Sigmoid colon (tissue), 7 donors: ENCODE measurements around the gene ZNF648. TPM values are rescaled to one million over a fixed set of nuclear protein-coding genes. Genes with fewer than 3 reads are reported as not detected.

Source experiments
- DNase-seq: peaks from one replicate; pipeline ENCODE4 v3.0.0-alpha.2; 2019
- H3K27ac ChIP-seq, 4 donors: fragments of 200-600 bp; sonication (generic); one replicate each; pipeline ENCODE4 v1.5.1; 2016 to 2019; ENCODE audit warnings: mild to moderate bottlenecking in 1 of 4
- H3K27me3 ChIP-seq, 3 donors: fragments of 200-600 bp; sonication (generic); one replicate each; pipeline ENCODE4 v1.5.1; 2019; ENCODE audit warnings: mild to moderate bottlenecking in 1 of 3
- H3K36me3 ChIP-seq, 4 donors: fragments of 200-600 bp; sonication (generic); one replicate each; pipeline ENCODE4 v1.5.1; 2016 to 2019
- H3K4me1 ChIP-seq, 4 donors: fragments of 200-600 bp; sonication (generic); one replicate each; pipeline ENCODE4 v1.5.1; 2017 to 2019
- H3K4me3 ChIP-seq, 4 donors: fragments of 200-600 bp; sonication (generic); one replicate each; pipeline ENCODE4 v1.5.1; 2017 to 2019; ENCODE audit warnings: mild to moderate bottlenecking in 2 of 4, moderate library complexity in 1 of 4
- H3K9me3 ChIP-seq, 4 donors: fragments of 200-600 bp in 3 of 4; sonication (generic) in 3 of 4; one replicate each; pipeline versions ENCODE4 v1.5.1 to v1.6.1; 2013 to 2019
- EP300 ChIP-seq, 4 donors: sonication (generic); formaldehyde crosslinking; IDR thresholded peaks; one replicate each; pipeline ENCODE4 v1.6.1; 2017; ENCODE audit warnings: antibody characterized with exemption in 4 of 4
- POLR2A ChIP-seq, 2 donors: fragments of 450-650 bp; IDR thresholded peaks; one replicate each; pipeline ENCODE4 v1.6.1; 2016; ENCODE audit warnings: antibody characterized with exemption in 2 of 2, mild to moderate bottlenecking in 2 of 2, moderate library complexity in 2 of 2
- POLR2AphosphoS5 ChIP-seq, 4 donors: sonication (generic); formaldehyde crosslinking; IDR thresholded peaks; one replicate each; pipeline ENCODE4 v1.6.1; 2017; ENCODE audit warnings: antibody characterized with exemption in 4 of 4
- WGBS, 2 donors: extraction: QIAGEN DNeasy Blood & Tissue Kit; methylation state at CpG; one replicate each; pipeline ENCODE4 v1.1.7; 2013; 5-methylcytosine and 5-hydroxymethylcytosine counted together
- intact Hi-C: fragments of 100-400 bp; cut with DNase I; formaldehyde crosslinking; loops from one replicate; pipeline ENCODE4 v1.15.1; 2023
- polyA plus RNA-seq, 3 donors: library from polyadenylated mRNA; stranded (reverse); fragments of 200-250 nt; gene quantifications; one replicate each; pipeline ENCODE4 v1.2.3, GENCODE V29; 2013
- total RNA-seq, 4 donors: library from RNA; depleted of rRNA; stranded (reverse); fragments of >200 nt; gene quantifications; one replicate each; pipeline ENCODE4 v1.1.0, GENCODE V29; 2016
- TF ChIP-seq, protein P1 (sequence below), 4 experiments: fragments of 450-650 bp in 3 of 4; fragments of 200-600 bp in 1 of 4; IDR thresholded peaks; one replicate each; pipeline ENCODE4 v1.5.1; 2016 to 2019; ENCODE audit warnings: antibody characterized with exemption in 4 of 4, mild to moderate bottlenecking in 3 of 4, moderate library complexity in 2 of 4
- donor health status: healthy with polysubstance abuse.
- donor health status: Bipolar disorder and iron deficiency.
- donor health status: healthy.

Gene ZNF648
- total and polyA plus RNA-seq, 7 donors = under 0.01 to 0.04 TPM; not detected in 5

DNA sequence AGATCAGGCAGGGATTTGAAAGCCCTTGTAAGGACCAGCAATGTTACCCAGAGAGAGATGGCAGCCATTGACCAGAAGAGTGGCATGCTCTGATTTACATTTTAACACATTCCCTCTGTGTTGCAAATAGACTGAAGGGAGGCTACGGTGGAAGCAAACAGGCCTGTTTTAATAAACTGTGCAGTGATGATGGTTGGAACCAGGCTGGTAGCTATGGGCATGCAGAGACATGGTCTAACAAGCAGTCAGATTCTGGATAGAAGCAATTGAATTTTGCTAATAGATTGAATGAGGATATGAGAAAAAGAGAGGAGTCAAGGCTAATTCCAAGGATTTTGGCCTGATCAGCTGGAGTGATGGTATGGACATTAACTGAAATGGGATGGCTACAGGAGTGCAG, 32.3 kb upstream of the ZNF648 start:
- DNase-seq = no peak
- intact Hi-C loops = no loop called here
- Histone ChIP-seq H3K27me3 (no peaks in the 10 kb centered on the region), H3K9me3 (no peaks in the 10 kb centered on the region), H3K4me3 (no peak overlapping the region), H3K36me3 (no peaks in the 10 kb centered on the region), H3K27ac (no peak overlapping the region), H3K4me1 (no peaks in the 10 kb centered on the region)
- TF ChIP-seq POLR2AphosphoS5 (IDR thresholded peaks at IDR 0.05) (no peak), EP300 (IDR thresholded peaks at IDR 0.05) (no peak), POLR2A (IDR thresholded peaks at IDR 0.05) (no peak)
- TF ChIP-seq, protein P1, sequence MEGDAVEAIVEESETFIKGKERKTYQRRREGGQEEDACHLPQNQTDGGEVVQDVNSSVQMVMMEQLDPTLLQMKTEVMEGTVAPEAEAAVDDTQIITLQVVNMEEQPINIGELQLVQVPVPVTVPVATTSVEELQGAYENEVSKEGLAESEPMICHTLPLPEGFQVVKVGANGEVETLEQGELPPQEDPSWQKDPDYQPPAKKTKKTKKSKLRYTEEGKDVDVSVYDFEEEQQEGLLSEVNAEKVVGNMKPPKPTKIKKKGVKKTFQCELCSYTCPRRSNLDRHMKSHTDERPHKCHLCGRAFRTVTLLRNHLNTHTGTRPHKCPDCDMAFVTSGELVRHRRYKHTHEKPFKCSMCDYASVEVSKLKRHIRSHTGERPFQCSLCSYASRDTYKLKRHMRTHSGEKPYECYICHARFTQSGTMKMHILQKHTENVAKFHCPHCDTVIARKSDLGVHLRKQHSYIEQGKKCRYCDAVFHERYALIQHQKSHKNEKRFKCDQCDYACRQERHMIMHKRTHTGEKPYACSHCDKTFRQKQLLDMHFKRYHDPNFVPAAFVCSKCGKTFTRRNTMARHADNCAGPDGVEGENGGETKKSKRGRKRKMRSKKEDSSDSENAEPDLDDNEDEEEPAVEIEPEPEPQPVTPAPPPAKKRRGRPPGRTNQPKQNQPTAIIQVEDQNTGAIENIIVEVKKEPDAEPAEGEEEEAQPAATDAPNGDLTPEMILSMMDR (IDR thresholded peaks at IDR 0.05) = no peak
- whole genome bisulfite sequencing, 2 donors = 92 to 94% methylated on average over 1 of the region's 1 CpG

DNA sequence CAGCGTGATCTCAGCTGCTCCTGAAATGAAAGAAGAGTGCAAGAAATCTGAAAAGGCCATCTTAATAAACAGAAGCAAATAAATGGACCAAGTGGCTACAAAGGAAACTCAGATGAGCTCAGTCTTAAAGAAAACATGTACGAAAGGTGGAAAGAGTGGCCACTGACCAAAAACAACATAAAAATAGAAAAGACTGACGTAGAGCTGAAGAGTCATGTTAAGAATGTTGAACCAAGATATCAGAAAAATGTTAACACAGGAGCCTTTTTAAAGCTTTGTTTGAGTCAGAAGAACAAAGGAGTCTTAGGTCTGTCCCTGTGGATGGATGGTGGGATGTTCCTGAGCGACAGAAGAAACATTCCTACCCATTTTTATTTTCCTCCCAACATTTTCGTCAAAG, 30.8 kb upstream of the ZNF648 start:
- intact Hi-C loops = no loop called here
- WGBS, 2 donors = 85 to 90% methylated on average over 5 of the region's 5 CpGs
- peak overlapping the region in 2 of 4 donors; percentile 11 to 58 for H3K27ac ChIP-seq

DNA sequence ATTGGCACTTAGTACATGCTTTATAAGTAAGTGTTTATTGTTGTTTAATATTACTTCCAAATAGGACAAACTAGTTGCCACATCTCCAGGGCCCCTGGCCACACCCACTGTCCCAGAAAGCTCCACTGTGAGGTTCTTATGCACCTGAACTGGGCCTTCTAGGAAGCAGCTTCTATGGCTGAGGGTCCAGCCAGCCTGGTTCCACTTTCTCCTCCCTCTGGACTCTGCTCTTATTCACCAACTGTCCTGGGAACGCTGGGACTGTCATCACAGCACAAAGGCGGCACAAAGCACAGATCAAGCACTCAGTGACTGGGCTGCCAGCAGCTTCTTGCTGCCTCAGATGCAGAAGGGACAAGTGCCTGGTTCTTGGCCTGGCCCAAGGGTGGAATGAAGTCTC, 29.6 kb upstream of the ZNF648 start:
- intact Hi-C loops = no loop called here
- no peaks in the 10 kb centered on the region for H3K4me1 ChIP-seq
- H3K9me3 ChIP-seq = no peaks in the 10 kb centered on the region
- no peaks in the 10 kb centered on the region for H3K36me3 ChIP-seq
- 65 to 85% methylated on average over 2 of the region's 2 CpGs for WGBS, 2 donors
- no peak overlapping the region for H3K4me3 ChIP-seq
- H3K27me3 ChIP-seq = no peaks in the 10 kb centered on the region
- no peak for DNase-seq
- no peak for TF ChIP-seq POLR2A (IDR thresholded peaks at IDR 0.05)
- no peak for TF ChIP-seq EP300 (IDR thresholded peaks at IDR 0.05)
- no peak for TF ChIP-seq POLR2AphosphoS5 (IDR thresholded peaks at IDR 0.05)
- TF ChIP-seq, protein P1 (IDR thresholded peaks at IDR 0.05) = no peak
- no peak overlapping the region for H3K27ac ChIP-seq

More for the DNA sequence above, 30.8 kb upstream of the ZNF648 start:
- Histone ChIP-seq H3K27me3 (no peaks in the 10 kb centered on the region), H3K4me1 (no peaks in the 10 kb centered on the region), H3K36me3 (no peaks in the 10 kb centered on the region), H3K9me3 (no peaks in the 10 kb centered on the region), H3K4me3 (no peak overlapping the region)
- no peak for DNase-seq
- TF ChIP-seq EP300 (IDR thresholded peaks at IDR 0.05) (no peak), POLR2AphosphoS5 (IDR thresholded peaks at IDR 0.05) (no peak), POLR2A (IDR thresholded peaks at IDR 0.05) (no peak)
- TF ChIP-seq, protein P1 (IDR thresholded peaks at IDR 0.05) = no peak

DNA sequence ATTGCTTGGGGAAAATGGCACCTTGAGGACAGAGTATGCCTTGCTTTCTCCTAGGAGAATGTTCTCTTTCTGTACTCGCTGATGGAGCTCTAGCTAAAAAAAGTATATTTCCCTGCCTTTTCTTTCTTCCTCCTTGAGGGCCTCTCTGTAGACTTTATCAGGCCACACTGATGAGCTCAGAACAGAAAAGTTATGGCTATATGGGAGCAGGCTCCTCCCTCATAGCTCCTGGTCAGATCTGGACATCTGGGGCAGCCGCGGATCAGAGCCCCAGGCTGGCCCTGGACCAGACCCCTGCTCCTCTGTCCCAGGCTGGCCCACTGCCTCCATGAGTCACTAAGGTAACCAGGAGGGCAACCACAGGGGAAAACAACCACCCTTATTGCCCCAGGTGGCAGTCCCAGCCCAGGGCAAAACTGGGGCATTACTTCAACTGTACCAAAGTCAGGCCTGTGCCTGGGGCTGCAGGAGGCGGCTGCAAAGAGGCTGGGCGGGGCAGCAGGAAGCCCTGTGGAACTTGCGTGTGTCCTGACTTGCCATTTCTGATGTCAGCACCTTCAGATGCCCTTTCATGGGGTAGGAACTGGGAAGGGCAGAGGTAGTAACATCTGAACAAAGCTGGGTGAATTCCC, 26.3 kb upstream of the ZNF648 start:
- TF ChIP-seq, protein P1 (IDR thresholded peaks at IDR 0.05) = no peak
- TF ChIP-seq EP300 (IDR thresholded peaks at IDR 0.05) = no peak
- no peak for TF ChIP-seq POLR2AphosphoS5 (IDR thresholded peaks at IDR 0.05)
- TF ChIP-seq POLR2A (IDR thresholded peaks at IDR 0.05) = no peak
- H3K4me1 ChIP-seq = peaks cover 0 to 9% (median 3%) of the 10 kb centered on the region in 4 donors
- H3K27ac ChIP-seq = no peak overlapping the region
- no peak overlapping the region for H3K4me3 ChIP-seq
- H3K27me3 ChIP-seq = no peaks in the 10 kb centered on the region
- intact Hi-C loops = loop anchor here (5.0 to 10.0 kb wide), 3 partner anchors 504 to 694 kb away; no protein-coding TSS in a partner anchor
- no peak for DNase-seq
- 72 to 82% methylated on average over 6 of the region's 6 CpGs for WGBS, 2 donors
- H3K36me3 ChIP-seq = no peaks in the 10 kb centered on the region
- H3K9me3 ChIP-seq = no peaks in the 10 kb centered on the region
